ENCODE data around the gene EPS15. TPM values are rescaled to one million over a fixed set of nuclear protein-coding genes. Genes with fewer than 3 reads are reported as not detected.

EPS15 gene
- polyA plus RNA-seq, 1 donor (not counting 4 experiments of a cell fraction or from before 2014, with no cell fraction given) = 33.2 TPM

- FAIRE-seq (no peak), DNase-seq (ENCODE audit: low read depth, low spot score) (no peak)
- H3K36me3 ChIP-seq (ENCODE audit: control insufficient read depth in 2 of 2, extremely low read depth in 1 of 2, insufficient read depth in 2 of 2, low read length in 2 of 2) = peaks cover under 1 to 2% of the 10 kb centered on the region in 2 experiments
- no peak overlapping the region for H3K9ac ChIP-seq (ENCODE audit: control insufficient read depth, extremely low read depth, insufficient read depth, low read length)
- dilution Hi-C loops (cut with MboI; ENCODE audit: extremely low pct_ligation_motif_present, low sequenced_read_pairs) = no loop called here
- H3K27me3 ChIP-seq (ENCODE audit: control insufficient read depth, extremely low read depth, insufficient read depth, low read length) = no peaks in the 10 kb centered on the region
- no peak overlapping the region for H3K4me2 ChIP-seq (ENCODE audit: control insufficient read depth, extremely low read depth, insufficient read depth, low read depth, low read length)
- TF ChIP-seq, protein P1, sequence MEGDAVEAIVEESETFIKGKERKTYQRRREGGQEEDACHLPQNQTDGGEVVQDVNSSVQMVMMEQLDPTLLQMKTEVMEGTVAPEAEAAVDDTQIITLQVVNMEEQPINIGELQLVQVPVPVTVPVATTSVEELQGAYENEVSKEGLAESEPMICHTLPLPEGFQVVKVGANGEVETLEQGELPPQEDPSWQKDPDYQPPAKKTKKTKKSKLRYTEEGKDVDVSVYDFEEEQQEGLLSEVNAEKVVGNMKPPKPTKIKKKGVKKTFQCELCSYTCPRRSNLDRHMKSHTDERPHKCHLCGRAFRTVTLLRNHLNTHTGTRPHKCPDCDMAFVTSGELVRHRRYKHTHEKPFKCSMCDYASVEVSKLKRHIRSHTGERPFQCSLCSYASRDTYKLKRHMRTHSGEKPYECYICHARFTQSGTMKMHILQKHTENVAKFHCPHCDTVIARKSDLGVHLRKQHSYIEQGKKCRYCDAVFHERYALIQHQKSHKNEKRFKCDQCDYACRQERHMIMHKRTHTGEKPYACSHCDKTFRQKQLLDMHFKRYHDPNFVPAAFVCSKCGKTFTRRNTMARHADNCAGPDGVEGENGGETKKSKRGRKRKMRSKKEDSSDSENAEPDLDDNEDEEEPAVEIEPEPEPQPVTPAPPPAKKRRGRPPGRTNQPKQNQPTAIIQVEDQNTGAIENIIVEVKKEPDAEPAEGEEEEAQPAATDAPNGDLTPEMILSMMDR (optimal IDR thresholded peaks at IDR 0.05 in 1 of 3, IDR thresholded peaks at IDR 0.05 in 1 of 3, conservative IDR thresholded peaks at IDR 0.05 in 1 of 3; ENCODE audit: extremely low read depth in 1 of 3, insufficient read depth in 2 of 3, low read length in 3 of 3) = no peak
- no peak for TF ChIP-seq EZH2 (IDR thresholded peaks at IDR 0.05; ENCODE audit: low read length)
- H2AFZ ChIP-seq (ENCODE audit: control insufficient read depth, low read length) = no peak overlapping the region
- no peaks in the 10 kb centered on the region for H3K9me1 ChIP-seq (ENCODE audit: control insufficient read depth, extremely low read depth, insufficient read depth, low read length)
- no peaks in the 10 kb centered on the region for H3K79me2 ChIP-seq (ENCODE audit: control insufficient read depth, insufficient read depth, low read length)
- H3K4me1 ChIP-seq (ENCODE audit: control insufficient read depth, extremely low read depth, insufficient read depth, low read length) = no peaks in the 10 kb centered on the region
- H3K27ac ChIP-seq (ENCODE audit: control insufficient read depth, insufficient read depth, low read length) = no peak overlapping the region
- H4K20me1 ChIP-seq (ENCODE audit: control insufficient read depth, extremely low read depth, insufficient read depth, low read length) = no peaks in the 10 kb centered on the region
- H3K9me3 ChIP-seq (ENCODE audit: control insufficient read depth, low read depth, low read length) = no peaks in the 10 kb centered on the region
- no peak overlapping the region for H3K4me3 ChIP-seq (ENCODE audit: control insufficient read depth in 2 of 3, extremely low read depth in 1 of 3, insufficient read depth in 2 of 3, low read depth in 1 of 3, low read length in 3 of 3)
Measured at GRCh38 chr1:51445351-51446090, 73.5 kb downstream of the EPS15 start.

DNA sequence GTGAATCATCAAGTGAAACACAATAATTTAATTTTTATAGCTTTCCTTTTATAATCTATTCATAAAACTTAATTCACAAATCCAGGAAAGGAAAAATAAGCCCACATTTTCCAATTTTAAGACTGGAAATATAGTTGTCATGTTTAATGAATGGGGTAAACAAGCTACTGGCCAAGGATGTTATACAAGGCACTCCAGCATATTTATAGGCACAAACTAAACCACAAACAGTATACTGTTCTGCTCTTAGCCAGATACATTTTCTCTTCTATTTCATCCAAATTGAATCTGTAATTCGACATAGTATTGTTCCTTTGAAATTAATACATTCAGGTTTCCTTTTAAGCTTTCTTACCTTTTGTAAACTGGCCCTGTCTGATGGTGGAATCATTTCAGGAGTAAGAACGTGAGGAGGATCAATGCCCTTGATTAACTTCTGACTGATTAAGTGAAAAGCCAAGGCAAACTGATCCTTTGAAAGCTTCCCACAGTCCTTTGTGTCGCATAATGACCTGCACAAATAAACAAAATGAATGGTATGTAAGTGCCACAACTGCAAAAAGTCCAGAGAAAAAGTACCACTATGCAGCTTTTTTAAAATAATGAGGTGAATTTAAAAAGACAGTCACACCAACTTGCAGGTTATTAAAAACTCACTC is 74.4 kb downstream of the EPS15 start:
- no peak overlapping the region for H2AFZ ChIP-seq (ENCODE audit: control insufficient read depth, low read length)
- no peak overlapping the region for H3K4me2 ChIP-seq (ENCODE audit: control insufficient read depth, extremely low read depth, insufficient read depth, low read depth, low read length)
- peaks cover 0 to 6% of the 10 kb centered on the region in 2 experiments for H3K36me3 ChIP-seq (ENCODE audit: control insufficient read depth in 2 of 2, extremely low read depth in 1 of 2, insufficient read depth in 2 of 2, low read length in 2 of 2)
- dilution Hi-C loops (cut with MboI; ENCODE audit: extremely low pct_ligation_motif_present, low sequenced_read_pairs) = no loop called here
- H3K9me3 ChIP-seq (ENCODE audit: control insufficient read depth, low read depth, low read length) = no peaks in the 10 kb centered on the region
- H3K27ac ChIP-seq (ENCODE audit: control insufficient read depth, insufficient read depth, low read length) = no peak overlapping the region
- H3K4me1 ChIP-seq (ENCODE audit: control insufficient read depth, extremely low read depth, insufficient read depth, low read length) = no peaks in the 10 kb centered on the region
- TF ChIP-seq, protein P1 (optimal IDR thresholded peaks at IDR 0.05 in 1 of 3, IDR thresholded peaks at IDR 0.05 in 1 of 3, conservative IDR thresholded peaks at IDR 0.05 in 1 of 3; ENCODE audit: extremely low read depth in 1 of 3, insufficient read depth in 2 of 3, low read length in 3 of 3) = no peak
- no peak for DNase-seq (ENCODE audit: low read depth, low spot score)
- H3K9ac ChIP-seq (ENCODE audit: control insufficient read depth, extremely low read depth, insufficient read depth, low read length) = no peak overlapping the region
- no peak overlapping the region for H3K4me3 ChIP-seq (ENCODE audit: control insufficient read depth in 2 of 3, extremely low read depth in 1 of 3, insufficient read depth in 2 of 3, low read depth in 1 of 3, low read length in 3 of 3)
- no peaks in the 10 kb centered on the region for H4K20me1 ChIP-seq (ENCODE audit: control insufficient read depth, extremely low read depth, insufficient read depth, low read length)
- FAIRE-seq = no peak
- no peaks in the 10 kb centered on the region for H3K79me2 ChIP-seq (ENCODE audit: control insufficient read depth, insufficient read depth, low read length)
- H3K27me3 ChIP-seq (ENCODE audit: control insufficient read depth, extremely low read depth, insufficient read depth, low read length) = no peaks in the 10 kb centered on the region
- no peaks in the 10 kb centered on the region for H3K9me1 ChIP-seq (ENCODE audit: control insufficient read depth, extremely low read depth, insufficient read depth, low read length)

Measured in keratinocyte (primary cell).